Measurements from ENCODE around the gene POLR3B. TPM values are rescaled to one million over a fixed set of nuclear protein-coding genes. Genes with fewer than 3 reads are reported as not detected.

Gene POLR3B
- total and polyA plus RNA-seq, 9 of the 15 experiments (the other 6 are each of a cell fraction or from before 2014, with no cell fraction given), result 7.6 to 17.9 (median 14.4) TPM

- TF ChIP-seq, protein P1, sequence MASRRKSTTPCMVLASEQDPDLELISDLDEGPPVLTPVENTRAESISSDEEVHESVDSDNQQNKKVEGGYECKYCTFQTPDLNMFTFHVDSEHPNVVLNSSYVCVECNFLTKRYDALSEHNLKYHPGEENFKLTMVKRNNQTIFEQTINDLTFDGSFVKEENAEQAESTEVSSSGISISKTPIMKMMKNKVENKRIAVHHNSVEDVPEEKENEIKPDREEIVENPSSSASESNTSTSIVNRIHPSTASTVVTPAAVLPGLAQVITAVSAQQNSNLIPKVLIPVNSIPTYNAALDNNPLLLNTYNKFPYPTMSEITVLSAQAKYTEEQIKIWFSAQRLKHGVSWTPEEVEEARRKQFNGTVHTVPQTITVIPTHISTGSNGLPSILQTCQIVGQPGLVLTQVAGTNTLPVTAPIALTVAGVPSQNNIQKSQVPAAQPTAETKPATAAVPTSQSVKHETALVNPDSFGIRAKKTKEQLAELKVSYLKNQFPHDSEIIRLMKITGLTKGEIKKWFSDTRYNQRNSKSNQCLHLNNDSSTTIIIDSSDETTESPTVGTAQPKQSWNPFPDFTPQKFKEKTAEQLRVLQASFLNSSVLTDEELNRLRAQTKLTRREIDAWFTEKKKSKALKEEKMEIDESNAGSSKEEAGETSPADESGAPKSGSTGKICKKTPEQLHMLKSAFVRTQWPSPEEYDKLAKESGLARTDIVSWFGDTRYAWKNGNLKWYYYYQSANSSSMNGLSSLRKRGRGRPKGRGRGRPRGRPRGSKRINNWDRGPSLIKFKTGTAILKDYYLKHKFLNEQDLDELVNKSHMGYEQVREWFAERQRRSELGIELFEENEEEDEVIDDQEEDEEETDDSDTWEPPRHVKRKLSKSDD (conservative IDR thresholded peaks at IDR 0.05; ENCODE audit: low read length), result no peak
- TF ChIP-seq RBM34 (IDR thresholded peaks at IDR 0.05; ENCODE audit: borderline replicate concordance, insufficient read depth, low read length), result no peak
- TF ChIP-seq, protein P2, sequence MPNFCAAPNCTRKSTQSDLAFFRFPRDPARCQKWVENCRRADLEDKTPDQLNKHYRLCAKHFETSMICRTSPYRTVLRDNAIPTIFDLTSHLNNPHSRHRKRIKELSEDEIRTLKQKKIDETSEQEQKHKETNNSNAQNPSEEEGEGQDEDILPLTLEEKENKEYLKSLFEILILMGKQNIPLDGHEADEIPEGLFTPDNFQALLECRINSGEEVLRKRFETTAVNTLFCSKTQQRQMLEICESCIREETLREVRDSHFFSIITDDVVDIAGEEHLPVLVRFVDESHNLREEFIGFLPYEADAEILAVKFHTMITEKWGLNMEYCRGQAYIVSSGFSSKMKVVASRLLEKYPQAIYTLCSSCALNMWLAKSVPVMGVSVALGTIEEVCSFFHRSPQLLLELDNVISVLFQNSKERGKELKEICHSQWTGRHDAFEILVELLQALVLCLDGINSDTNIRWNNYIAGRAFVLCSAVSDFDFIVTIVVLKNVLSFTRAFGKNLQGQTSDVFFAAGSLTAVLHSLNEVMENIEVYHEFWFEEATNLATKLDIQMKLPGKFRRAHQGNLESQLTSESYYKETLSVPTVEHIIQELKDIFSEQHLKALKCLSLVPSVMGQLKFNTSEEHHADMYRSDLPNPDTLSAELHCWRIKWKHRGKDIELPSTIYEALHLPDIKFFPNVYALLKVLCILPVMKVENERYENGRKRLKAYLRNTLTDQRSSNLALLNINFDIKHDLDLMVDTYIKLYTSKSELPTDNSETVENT (CRISPR knock-in tag; IDR thresholded peaks at IDR 0.05), result no peak
- no peak for TF ChIP-seq ZMIZ1 (IDR thresholded peaks at IDR 0.05; ENCODE audit: low read depth in 2 of 2, low read length in 2 of 2)
- TF ChIP-seq E2F4 (CRISPR knock-in tag; IDR thresholded peaks at IDR 0.05; ENCODE audit: low read depth), result no peak
- no peak for TF ChIP-seq RAD21 (CRISPR knock-in tag; conservative IDR thresholded peaks at IDR 0.05 in 1 of 2, IDR thresholded peaks at IDR 0.05 in 1 of 2)
- no peak for TF ChIP-seq RBM14 (IDR thresholded peaks at IDR 0.05; ENCODE audit: borderline replicate concordance, insufficient read depth, low read depth, low read length)
These were observed 89.0 kb downstream of the POLR3B start (continued) for GRCh38 chr12:106446419-106447092.

Measured in K562 (cell line).